ENCODE data around the gene PAPPA.

DNA sequence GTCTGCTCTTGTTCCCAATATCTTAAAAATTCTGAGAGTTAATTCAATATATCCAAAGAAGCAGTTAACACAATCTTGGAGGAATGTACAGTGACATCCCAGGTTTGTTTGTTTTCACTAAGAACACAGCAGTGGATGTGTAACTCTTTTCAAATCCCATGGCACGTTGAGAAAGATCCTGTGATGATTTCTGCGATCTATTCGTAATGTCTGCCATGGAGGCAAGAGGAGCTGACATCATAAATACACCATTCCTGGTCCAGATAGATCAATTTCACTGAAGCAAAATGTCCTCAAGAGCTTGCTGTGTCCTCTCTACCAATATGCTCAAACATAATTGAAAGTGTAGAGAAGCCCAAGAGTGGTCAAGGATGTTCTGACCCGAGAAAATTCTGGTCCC, 280.7 kb downstream of the PAPPA start:
- TF ChIP-seq POLR2A (IDR thresholded peaks at IDR 0.05; ENCODE audit: low read length) (no peak), GATA1 (IDR thresholded peaks at IDR 0.05; ENCODE audit: low read depth, low read length) (no peak)
